HG02610 (cell line): ENCODE measurements around the gene MED15.
A peak's percentile ranks its signal among the peaks of the same experiment; 100 is the strongest.
"Not testable (repeated sequence)": the region's sequence is repeated elsewhere in the genome, so short reads cannot be mapped to it uniquely, and the experiment has no call there.

Experiments
- ATAC-seq: cut with Tn5 transposase; IDR thresholded peaks from one replicate; pipeline ENCODE4 v1.9.1; 2021; ENCODE audit warnings: mild to moderate bottlenecking, moderate library complexity; ENCODE audit not compliant: unreplicated experiment

The MED15 gene

DNA sequence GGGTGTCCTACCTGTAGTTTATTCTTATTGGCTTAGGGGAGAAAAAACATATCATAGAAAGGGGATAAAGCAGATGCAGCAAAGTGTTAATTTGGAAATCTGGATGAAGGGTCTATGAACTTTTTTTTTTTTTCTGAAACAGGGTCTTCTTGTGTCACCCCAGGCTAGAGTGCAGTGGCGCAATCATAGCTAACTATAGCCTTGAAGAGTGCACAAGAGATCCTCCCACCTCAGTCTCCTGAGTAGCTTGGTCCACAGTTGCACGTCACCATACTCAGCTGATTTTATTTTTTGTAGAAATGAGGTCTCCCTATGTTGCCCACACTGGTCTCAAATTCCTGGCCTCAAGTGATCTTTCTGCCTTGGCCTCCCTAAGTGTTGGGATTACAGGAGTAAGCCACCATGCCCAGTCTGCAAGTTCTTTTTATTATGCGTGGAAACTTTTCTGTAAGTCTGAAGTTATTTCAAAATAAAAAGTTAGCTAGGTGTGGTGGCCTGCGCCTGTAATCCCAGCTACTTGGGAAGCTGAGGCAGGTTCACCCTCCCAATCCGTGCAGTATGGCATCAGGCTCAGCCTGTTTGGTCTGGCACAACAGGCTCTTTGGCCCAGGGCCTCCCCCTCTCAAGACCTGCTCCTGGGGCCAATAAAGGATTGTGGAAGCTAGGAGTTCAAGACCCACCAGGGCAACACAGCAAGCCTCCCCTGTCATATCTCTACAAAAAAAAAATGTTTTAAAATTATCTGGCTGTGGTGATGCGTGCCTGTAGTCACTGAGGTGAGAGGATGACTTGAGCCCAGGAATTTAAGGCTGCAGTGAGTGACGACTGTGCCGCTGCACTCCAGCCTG, 111.9 kb downstream of the MED15 start:
- no peak for ATAC-seq

GRCh38 chr22:20619893-20620194, 112.4 kb downstream of the MED15 start:
- ATAC-seq, result not testable (repeated sequence)

DNA sequence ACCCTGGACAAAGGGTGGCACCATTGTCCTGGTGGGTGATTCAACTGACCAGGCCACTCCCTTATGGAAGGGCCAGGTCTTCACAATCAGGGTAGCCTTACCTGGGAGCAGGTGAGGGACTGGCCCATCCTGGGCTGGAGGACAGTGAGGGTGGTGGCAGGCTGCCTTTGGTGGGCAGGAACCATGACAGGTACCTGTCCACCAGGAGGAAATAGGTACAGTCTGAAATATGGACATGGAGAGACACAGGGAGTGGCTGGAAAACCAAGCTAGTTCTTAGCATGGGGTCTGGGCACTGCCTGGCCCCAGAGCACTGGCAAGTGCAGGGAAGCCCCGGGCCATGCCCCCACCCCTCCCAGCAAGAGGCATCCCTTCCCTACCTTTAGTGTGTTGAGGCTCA, 113.8 kb downstream of the MED15 start:
- ATAC-seq, result no peak

DNA sequence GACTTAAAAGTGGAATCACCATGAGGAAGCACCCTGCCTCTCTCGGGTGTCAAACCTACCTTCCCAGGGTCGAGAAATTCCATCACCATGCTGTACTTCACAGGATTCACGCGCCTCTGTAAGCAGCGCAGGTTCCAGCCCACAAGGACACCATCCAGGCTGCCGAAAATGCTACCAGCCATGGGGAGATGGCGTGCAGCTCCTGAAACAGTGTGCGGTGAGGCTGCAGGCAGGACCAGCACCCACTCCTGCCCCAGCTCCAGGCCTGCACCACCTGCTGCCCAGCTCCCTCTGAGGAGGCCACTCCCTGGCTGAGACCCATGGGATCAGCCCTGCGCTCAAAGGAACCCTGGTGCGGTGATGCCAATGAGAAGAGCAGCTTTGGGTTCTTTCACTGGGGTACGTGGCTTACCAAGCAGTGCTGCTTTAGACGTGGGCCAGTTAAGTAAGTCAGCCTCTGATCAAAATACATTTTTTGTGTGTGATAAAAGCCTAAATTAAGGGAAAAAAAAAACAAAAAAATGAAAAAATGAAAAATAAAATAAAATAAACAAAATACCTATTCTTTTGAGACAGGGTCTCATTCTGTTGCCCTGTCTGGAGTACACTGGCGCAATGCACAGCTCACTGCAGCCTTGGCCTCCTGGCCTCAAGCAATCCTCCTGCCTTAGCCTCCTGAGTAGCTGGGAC, 115.4 kb downstream of the MED15 start:
- ATAC-seq, result no peak

DNA sequence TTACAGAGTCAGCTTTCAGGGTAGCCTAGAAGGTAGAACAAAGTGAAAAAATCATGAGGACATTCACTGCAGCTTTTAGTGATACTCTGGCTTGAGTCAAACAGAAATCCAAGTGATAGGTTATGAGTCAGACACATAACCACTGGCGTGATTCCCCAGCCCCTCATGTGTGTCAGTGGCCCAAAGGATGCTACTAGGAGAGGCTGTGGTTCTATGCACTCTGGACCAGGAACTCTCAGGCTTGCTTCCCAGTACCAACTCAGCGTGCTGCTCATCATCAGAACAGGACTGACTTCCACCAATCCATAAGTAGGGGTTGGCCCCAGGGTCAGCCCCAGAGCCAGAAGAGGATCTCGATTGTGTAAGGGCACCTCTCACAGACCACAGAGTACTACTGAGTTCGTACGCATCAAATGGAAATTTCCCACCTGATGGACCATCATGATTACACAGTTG, 116.8 kb downstream of the MED15 start:
- peak; percentile 85 for ATAC-seq

- ATAC-seq, result no peak
These were observed 117.9 kb downstream of the MED15 start for GRCh38 chr22:20625270-20625669.

GRCh38 chr22:20626811-20627210, 119.4 kb downstream of the MED15 start:
- no peak for ATAC-seq

DNA sequence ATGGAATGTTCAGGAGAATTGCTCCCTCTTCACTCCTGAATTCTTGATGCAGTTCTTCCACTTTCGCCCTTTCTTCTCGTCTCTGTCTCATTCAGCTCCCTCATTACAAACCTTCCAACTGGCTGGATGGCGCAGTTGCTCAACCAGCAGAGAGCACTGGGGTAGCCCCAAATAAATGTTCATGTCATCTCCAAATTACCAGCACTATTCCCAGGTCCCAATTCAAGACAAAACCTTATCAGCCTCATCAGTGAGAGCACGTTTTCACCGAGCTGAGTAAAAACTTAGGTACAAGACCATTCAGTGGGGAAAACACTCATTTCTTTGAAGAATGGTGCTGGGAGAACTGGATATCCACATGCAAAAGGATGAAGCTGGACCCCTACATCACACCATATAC, 120.0 kb downstream of the MED15 start:
- no peak for ATAC-seq

GRCh38 chr22:20628081-20628939, 120.9 kb downstream of the MED15 start:
- no peak for ATAC-seq

DNA sequence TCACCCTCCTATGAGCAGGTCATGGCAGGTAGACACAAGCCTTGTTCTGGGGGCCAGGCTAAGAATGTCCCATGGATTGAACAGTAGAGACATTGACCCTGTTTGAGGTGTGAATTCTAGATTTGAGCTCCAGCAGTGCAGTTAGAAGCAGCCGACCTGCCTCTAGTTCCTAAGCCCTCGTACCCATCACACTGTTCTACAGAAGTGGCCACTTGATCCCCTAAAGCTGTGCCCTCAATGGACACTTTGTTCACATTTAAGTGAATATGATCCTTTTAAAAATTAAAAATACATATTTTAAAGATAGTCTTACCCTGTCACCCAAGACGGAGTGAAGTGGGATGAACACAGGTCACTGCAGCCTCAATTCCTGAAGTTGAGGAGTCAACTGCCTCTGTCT, 122.0 kb downstream of the MED15 start:
- no peak for ATAC-seq

DNA sequence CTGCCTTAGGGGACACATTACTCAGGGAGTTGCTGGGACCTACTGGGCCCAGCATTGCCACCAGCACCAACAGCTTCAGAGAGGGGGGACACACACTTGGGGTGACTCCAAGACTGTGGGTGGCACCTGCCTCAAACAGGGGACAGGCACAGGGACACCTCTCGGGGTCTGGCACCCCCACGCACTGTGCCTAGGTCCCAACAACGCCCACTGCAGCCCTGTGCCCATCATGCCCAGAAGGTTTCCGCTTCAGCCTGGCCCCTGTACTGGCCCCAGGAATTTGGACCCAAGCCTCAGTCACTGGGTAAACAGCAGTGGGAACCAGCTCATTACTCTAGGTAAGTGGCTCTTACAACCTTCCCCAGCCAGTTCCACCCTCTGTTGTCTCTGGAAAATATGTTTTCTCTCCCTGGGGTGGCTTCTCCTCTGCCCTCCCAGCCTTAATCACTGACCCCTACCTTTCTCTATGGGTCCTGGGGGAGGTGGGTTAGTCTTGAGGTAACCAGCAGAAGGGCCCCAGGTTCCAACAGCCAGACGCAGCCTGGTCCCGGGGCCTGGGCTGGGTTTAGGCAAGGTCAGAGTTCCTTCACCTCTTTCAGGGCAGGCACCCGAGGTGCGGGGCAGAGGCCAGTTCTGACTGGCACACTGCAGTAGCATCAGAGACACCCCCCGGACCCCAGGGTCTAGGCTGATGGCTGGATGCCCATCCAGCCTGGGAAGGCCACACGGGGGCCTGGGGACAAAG, 123.6 kb downstream of the MED15 start:
- no peak for ATAC-seq

- ATAC-seq, result no peak
These were observed 124.7 kb downstream of the MED15 start for GRCh38 chr22:20632082-20632481.

GRCh38 chr22:20632518-20632917, 125.1 kb downstream of the MED15 start:
- no peak for ATAC-seq

GRCh38 chr22:20634560-20635226, 127.3 kb downstream of the MED15 start:
- no peak for ATAC-seq

DNA sequence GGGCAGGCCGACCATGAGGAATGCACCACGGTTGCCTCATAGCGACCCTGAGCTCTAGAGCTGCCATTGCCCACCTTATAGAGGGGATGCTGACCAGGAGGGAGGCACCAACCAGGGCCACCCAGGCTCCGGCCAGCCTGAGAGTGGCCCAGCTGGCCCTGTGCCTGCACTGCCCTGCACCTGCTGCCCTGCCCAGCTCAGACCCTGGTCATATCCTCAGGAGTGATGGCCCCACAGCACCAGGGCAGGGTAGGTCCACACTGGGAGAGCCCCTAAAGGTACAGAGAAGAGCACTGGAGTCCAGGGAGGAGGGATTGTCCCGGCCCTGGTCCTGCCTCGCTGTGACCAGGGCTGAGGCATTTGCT, 127.8 kb downstream of the MED15 start:
- no peak for ATAC-seq

DNA sequence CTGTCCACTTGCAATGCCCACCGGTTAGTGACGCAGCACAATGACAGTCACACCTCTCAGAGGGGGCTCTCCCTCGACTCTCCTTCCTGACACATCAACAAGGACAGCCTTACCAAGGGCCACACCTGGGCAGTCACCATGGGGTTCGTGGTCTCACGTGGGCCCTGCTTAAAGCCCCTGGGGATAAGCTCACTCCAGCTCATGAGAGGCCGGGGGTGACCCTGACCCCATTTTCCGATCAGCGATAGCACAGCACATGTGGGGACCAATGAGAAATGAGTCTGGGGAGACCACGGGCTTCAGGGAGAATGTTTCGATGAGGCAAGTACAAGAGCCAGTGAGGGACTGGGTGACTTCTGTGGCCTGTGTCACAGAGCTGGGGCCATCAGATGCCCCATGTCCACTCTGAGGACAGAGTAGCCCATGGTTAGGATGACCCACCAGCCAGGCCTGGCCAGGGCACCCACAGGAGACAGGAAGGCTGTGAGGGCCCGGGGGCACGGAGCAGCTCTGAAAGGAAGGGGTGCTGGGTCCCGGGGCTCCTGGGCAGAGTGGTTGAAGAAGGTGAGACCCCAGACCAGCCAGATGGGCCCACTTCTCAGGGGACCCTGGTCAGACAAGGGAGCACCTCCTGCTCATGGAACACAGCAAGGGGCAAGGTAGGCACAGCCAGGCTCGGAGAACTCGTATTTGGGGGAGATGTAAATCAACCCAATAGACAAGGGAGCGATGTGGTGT, 128.8 kb downstream of the MED15 start:
- no peak for ATAC-seq

DNA sequence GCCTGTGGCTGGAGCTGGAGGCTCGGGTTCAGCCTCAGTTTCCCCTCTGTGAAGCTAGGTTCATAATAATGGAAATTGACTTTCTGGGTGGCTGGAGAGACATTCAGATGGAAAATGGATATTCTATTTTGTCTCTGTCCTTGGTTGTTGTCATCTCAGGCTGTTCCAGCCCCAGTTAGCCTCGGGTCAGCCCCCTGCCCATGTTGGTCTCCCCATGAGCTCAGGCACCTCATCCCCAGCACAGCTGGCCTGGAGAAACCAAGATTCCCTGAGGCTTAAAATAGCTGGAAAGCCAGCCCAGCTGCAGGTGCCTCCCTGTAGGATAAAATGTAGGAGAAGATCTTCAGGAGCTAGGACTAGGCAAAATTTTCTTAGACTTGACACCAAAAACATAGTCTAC, 129.5 kb downstream of the MED15 start:
- ATAC-seq, result no peak
